Left lobe of liver (tissue), 2 donors: ENCODE data around the gene APC2. TPM values are rescaled to one million over a fixed set of nuclear protein-coding genes. Genes with fewer than 3 reads are reported as not detected.
A peak's percentile ranks its signal among the peaks of the same experiment; 100 is the strongest.
"Not testable (repeated sequence)": the region's sequence is repeated elsewhere in the genome, so short reads cannot be mapped to it uniquely, and the experiment has no call there.

ENCODE experiments used
- ATAC-seq: fragments of 200-7000 bp; cut with Tn5 transposase; one replicate; pipeline ENCODE4 v1.9.1; 2020; ENCODE audit warnings: mild to moderate bottlenecking, moderate library complexity
- DNase-seq: peaks from one replicate; pipeline ENCODE4 v3.0.0-alpha.2; 2020; ENCODE audit warnings: low spot score
- total RNA-seq: library from RNA; stranded (reverse); gene quantifications from one replicate; pipeline ENCODE4 v1.2.1, GENCODE V29; 2021
- donor health status: DM: no; HTN: no; CAD: no; lungs with moderate emphysema.
- donor health status: DM: no; HTN: yes; CAD: no.

APC2 gene
- total RNA-seq, 1 donor from 2014 or later: 0.13 TPM

DNA sequence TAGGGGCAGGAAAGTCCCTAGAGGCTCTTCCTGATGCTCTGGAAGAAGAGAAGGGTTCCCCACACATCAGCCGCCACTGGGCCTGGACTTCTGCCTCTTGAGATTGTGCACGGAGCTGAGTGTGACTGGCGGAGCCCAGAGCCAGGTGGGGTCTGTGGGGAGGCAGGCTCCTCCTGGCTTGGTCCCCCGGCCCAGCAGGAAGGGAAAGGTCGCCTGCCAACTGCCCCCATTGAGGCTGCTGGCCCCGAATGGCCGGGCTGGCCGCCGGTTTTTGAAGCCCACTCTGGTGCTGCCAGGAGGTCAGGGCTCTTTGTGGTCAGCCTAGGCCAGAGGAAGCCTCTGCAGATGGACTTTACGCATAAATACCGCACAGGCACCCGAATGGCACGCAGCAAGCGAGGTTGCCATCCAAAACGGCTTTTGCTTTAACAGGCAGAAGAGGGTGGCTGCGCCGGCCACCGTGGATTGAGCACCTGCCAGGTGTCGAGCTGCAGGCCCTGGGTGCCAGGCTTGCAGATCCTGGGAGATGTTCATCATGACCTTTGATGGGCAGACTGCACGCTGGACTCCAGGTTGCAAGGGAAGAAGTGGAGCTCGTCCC lies 37.5 kb upstream of the APC2 start:
- ATAC-seq: peak; percentile 2
- no peak for DNase-seq

DNA sequence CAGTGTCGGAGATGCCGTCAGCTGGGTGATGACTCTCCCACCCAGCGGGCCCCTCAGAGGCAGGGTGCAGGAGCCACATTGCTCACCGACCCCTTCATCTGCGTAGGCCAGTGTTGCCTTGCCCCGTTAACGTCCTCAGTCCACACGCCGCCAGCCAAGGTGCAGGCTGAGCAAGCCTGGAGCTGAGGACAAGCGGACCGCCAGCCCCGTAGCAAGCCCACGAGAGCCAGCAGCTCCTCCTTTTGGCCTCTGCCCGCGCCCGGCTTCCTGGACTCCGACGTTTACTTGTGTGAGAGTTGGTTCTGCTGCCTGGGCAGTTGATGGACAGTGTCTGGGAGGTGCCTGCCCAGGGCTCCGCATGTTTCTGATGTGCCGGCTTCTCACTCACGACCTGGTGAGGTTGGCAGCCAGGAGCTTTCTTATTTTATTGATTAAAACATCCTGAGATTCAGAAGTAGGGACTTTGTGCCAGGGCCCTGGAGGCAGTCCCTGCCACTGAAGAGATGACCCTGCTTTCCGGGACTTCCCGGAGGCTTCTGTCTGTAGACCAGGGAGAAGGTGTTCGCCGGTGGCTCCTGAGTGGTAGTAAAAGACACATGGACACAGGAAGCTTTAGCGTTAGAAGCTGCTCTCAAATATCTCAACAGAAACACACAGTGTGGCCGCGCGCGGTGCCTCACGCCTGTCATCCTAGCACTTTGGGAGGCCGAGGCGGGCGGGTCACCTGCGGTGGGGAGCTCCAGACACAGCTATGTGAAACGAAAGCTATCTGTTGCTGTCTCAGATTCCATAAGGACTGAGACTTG lies 36.7 kb upstream of the APC2 start:
- ATAC-seq (no peak), DNase-seq (no peak)

DNA sequence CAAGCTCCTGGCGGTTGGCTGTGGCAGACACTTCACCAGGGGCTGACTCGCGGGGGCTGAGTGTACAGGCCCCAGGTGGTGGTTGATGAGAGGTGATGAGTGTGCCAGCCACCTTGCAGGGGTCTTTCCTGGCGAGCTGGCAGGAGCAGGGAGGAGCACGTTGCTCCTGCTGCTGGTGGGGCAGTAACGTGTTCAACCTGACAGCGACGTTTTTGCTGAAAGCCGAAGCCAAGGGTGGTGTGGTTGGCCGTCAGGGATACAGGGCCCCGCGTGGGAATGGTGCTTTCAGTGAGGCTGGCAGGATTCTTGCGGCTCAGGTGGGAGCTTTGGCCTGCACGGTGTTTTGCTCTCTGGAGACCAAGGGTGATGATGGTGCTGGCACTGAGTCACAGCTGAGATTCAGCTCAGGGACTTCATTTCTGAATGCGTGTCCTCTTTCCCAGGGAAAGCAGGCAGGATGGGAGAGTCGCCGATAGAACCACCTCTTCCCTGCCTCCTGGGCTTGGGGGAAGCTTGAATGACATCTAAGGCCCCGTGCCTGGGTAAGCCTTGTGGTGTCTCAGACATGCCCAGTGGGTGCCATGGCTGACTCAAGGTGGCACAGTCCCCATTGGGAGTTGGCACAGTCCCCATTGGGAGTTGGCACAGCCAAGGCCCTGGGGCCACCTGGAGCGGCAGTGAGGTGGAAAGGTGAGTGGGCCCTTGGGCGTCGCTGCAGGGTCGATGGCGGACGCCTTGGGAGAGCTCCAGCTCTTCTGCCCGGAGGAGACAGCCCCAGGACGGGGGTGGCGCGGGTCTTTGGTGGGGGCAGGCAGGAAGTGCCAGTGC lies 33.7 kb upstream of the APC2 start:
- DNase-seq (no peak), ATAC-seq (no peak)

DNA sequence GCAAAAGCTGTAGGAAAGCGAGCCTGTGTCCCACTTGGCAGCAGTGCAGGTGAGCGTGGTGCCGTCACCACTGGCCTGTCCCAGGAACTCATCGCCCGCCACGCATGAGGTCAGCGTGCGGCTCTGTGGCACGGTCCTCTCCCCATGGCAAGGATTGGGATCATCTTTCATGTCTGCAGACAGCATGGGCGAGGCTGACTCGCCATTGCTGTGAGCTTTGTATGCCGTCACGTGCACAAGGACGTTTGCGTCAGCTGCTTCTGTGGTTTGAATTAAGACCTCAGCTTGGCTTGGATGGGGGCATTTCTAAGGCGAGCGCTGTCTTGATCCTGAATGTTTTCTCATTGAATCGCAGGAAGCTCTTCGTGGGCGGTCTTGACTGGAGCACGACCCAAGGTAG lies 32.8 kb upstream of the APC2 start:
- ATAC-seq: peak; percentile 46
- no peak for DNase-seq

DNA sequence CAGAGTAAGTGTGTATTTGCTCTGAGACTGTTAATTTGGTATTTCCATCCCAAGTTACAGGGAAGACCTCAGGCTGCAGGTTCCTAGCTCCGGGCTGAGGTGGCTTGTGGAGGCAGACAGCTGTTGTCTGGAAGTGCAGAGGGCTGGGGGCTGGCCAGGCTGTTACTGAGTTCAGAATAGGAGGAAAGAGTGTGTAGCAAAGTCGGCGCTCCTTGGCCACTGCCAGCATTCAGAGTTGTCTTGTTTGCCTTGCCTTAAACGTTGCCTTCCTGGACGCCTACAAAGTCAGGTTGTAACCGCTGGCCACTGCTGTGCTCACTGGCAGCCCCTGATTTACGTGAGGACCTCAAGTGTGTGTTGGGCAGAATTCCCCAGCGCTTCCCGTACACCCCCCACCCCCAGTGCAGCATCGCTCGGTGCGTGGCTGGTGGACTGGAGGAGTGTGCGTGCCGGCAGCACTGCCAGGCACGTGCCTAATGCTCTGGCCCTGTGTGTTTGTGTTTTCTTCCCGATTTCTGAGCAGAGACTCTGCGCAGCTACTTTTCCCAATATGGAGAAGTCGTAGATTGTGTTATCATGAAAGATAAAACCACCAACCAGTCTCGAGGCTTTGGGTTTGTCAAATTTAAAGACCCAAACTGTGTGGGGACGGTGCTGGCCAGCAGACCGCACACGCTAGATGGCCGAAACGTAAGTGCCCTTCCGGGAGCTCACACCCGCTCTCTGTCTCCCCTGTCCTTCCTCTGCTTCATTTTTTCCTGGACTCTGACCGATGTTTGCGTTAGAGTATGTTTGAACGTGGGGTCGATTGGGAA lies 32.0 kb upstream of the APC2 start:
- DNase-seq: no peak
- peak; percentile 26 for ATAC-seq

DNA sequence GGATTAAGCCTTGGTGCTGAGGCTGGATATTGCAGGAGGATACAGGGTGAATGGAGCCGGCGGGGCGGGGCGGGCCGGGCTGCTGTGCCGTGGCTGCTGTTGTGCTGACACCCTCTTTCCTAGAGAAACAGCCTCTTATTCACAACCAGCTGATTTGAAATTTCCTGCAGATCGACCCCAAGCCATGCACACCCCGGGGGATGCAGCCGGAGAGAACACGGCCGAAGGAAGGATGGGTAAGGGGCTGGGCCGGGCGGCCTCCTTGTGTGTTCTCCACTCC lies 31.5 kb upstream of the APC2 start:
- DNase-seq: no peak
- no peak for ATAC-seq

DNA sequence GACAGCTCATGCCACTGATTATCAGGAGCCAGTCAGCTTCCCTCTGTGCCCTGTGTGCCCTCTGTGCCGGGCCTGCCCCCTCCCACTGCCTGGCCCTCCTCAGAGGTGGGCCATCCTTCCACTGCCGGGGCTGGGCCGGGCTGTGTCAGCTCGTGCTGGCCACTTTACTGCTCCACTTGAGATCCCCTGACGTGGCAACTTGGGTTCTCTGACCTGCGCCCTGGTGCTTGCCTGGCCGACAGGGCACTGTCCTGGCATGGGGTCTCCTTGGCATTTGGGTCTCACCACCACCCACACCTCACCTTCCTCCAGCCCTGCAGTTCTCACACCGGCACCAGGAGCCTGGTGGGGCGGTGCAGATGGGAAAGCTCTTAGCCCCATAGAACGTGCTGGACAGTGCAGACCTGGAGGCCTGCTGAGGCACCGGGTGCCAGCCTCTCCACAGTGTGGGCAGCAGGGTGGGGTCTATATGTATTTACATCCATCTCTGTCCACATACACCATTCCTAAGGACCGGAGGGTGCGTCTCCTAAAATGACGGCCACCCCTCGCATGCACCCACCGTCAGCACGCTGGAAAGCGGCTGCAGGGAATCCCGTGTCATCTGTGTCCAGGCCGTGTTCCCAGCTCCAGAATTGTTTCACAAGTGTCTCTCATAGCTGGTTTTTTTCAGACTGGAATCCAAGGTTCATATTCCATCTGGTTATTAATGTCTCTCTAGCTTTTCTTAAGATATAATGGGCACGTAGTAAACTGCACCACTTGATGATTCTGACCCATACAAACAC lies 30.8 kb upstream of the APC2 start:
- no peak for DNase-seq

DNA sequence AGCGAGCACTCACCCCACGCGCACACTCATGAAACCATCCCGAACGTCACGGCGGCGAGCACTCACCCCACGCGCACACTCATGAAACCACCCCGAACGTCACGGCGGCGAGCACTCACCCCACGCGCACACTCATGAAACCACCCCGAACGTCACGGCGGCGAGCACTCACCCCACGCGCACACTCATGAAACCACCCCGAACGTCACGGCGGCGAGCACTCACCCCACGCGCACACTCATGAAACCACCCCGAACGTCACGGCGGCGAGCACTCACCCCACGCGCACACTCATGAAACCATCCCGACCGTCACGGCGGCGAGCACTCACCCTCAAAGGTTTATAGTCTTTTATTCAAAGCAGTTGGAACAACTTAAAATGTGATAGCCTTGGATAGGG lies 29.8 kb upstream of the APC2 start:
- not testable (repeated sequence) for DNase-seq, ATAC-seq

More for the DNA sequence above, 30.8 kb upstream of the APC2 start:
- no peak for ATAC-seq

DNA sequence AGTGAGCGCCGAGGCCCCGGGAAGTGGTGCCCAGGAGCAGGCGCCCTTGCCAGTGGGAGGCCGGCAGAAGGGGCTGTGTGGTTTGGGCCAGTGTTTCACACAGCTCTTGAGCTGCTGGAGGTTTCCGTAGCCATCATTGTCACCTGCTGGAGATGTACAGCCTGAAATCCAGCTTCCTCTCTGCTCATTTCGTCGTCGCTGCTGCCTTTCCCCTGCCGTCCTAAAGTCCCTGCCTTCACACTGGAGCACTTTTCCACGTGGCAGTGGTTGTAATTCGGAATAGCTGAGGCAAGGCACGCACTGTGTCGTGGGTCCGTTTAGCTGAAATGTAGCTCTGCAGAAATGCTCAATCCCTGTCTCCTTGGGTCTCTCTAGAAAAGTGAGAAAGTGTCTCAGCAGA lies 29.3 kb upstream of the APC2 start:
- ATAC-seq: no peak
- no peak for DNase-seq

DNA sequence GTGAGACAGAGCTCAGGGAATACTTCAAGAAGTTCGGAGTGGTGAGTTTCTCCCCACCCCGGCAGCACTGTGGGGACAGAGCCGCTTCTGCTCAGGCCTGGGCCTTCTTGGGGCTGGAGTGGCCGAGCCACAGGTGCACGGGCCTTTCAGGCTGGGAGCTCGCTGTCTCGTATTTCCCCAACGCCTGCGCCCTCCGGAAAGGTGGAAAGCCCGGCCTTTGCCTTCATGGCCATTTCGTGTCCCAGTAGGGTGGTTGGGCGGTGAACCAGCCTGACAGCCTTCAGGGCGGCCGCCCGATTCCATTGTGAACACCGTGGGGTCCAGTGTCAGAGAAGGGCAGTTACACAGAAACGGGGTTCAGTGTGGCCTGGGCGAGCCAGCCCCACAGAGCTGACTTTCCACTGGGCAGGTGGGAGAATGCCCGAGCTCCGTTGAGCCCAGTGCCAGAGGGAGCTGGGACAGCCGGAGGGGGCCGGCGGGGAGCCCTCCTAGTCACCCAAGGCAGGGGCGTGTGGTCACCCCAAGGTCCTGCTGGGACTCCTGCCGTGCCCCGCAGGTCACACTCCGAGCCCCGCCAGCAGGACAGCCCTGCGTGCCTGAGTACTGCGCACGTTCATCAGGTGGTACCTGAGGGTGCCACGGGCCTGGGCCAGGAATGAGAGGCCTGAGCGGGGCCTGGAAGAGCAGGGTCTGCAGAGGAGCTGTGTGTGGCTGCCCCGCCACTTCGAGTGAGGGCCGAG lies 28.5 kb upstream of the APC2 start:
- DNase-seq (no peak), ATAC-seq (no peak)

DNA sequence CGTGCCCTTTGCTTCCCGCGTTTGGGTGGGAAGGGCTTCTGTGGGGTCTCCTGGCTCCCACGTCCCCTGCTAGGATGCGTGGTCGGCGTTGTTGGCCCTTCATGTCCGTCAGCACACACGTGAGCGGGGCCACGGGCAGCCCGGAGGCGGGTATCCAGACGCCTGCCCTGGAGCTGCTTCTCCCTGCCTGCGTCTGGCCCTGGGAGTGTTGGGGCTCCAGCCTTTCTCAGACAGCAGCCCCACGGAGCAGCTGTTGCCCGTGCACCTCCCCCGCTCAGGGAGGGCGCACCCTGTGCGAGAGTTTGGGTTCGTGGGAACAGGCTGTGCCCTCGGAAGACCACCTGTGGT lies 28.0 kb upstream of the APC2 start:
- DNase-seq (no peak), ATAC-seq (no peak)

DNA sequence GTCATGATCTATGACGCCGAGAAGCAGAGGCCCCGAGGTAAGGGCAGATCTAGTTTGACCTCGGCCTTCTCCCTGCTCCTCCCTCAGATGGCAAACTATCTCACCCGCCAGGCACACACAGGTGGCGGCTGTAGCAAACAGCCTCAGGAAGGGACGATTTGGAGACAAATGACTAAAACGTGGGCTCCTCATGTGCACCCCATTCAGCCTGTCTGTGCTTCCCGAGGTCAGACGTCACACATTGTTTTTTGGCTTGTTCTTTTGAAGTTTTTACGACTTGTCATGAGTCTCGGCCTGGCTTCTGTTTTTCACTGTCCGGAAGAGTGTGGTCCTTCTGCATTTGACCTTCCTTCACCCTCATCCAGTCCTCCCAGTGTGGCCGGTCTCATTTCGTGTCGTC lies 27.6 kb upstream of the APC2 start:
- ATAC-seq (peak; percentile 23), DNase-seq (no peak)

DNA sequence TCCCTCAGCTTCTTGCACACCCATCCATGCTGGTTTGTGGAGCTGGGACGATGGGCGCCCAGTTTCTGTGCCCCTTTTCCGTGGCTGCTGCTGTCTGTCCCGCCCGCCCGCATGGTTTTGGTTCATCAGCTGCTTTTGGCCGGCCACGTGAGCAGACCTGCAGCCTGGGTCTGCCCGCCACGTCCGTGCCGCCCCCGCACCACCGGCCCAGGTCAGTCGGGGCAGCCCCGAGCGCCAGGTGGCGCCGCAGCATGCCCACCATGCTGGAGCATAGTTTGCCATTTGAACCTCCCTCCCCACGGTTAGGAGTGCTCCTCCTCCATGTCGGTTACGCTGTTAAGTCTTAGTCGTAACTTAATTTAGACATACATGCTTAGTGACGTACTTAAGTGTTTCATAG lies 27.0 kb upstream of the APC2 start:
- DNase-seq: no peak
- ATAC-seq: no peak

DNA sequence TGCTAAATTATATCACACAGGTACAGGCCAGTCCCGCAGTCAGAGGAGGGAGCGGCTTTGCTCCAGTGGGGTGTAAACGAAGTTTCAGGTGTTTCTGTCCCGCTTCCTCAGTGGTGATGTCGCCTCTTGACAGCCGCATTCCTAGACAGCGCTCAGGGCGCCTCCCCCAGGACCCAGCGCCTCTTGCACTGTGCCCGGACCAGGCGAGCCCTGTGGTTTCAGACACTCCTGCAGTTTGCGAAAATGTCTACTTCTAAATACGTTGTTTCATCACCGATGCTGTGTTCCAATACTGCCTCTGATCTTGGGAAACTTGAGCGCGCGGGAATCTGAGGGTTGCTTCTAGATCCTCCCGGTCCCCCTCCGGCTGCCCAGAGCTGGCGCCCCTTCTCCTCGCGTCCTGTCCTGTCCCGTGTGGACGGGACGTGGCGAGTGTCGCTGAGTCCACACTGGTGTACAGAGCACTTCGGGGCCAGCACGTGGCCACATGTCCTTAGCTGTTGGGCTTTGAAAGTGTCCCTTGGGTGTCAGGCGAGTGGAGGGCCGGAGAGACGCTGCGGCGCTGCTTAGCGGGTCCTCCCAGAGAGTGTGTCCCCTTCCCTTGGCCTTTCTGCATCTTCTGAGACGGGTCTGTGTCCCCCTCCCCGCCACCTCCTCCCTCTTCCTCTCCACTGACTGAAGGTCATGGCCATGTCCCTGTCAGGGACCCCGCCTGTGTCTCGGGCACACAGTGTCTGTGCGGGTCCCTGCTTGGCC lies 26.3 kb upstream of the APC2 start:
- no peak for DNase-seq
- ATAC-seq: peak; percentile 9

DNA sequence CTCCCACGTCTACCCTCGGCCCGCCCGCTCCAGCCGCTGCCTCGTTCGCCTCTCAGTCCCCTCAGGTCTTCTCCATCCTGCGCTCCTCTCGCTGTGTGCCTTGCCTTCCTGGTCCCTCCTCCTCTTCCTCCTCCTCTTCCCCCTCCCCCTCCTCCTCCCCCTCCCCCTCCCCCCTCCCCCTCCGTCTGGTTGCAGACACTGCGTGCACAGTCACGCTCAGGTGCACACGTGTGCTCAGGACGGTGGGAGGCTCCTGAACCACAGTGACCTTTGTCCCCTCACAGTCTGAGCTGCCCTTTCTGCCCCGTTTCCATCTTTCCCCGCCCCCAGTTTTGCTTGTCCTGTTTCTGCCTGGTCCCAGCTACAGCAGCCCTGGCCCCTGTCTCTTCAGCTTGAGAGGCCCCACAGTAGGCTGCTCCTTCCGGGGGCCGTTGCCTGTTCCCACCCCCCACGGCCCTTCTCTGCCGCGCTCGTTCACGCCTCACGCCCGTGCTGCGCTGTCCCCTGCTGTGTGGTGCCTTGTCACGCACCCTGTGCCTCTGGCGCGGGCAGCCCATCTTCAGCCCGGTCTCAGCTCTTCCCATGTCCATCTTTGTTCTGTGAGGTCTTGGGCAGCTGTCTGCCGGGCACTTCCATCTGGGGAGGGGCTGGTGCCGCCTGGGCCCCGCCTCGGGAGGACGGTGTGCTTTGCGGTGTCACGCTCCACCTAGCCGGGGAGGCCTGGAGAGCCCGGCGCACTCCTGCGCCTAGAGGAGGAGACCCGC lies 25.5 kb upstream of the APC2 start:
- peak; percentile 80 for DNase-seq
- ATAC-seq: peak; percentile 77

DNA sequence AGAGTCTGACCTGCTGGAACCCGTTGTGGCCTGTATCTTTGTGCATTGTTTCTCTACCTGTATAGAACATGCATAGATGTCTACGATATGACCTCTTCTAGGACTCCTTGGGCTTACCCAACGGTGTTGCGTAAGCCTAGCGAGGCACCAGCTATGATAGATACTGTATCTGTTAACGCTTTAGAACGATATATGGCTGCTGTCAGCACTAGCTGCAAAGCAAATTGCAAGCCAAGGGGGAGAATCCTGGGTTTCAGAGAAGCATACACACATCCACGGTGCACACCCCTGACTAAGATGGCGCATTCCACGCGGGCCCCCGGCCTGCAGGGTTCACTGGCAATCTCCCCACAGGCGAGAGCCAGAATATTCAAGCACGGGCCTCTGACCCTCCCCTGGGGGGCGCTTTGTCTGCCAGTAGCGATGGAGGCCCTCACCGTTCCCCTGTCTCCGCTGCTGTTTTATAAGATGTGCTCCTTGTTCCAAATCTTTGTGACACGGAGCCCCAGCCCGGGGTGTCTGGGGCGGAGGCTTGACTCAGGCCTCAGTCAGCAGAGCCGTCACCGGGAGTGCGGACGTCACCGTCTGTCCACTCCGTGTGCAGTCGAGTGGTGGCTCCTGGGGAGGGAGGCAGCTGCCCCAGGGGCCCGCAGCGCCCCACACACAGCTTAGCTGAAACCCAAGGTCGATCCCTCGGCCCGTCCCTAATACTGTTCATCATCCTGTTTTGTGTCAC lies 24.7 kb upstream of the APC2 start:
- no peak for ATAC-seq
- DNase-seq: no peak

DNA sequence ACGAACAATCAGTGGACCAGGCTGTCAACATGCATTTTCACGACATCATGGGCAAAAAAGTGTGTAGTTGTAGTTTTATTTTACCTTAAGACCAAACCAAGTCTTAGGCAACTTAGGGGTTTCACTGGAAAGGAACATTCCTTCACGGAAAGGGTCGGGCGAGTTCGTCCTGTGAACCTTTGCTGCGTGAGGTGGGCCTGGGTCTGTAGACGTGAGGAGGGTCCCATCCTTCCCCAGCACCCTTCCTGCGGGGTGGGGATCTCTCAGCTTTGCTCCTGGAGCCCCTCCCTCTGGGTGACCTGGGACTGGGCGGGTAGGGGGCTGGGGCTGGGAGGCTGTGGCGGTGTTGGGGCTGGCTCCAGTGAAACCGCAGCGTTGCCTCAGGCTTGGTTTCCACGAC lies 24.0 kb upstream of the APC2 start:
- ATAC-seq (no peak), DNase-seq (no peak)

DNA sequence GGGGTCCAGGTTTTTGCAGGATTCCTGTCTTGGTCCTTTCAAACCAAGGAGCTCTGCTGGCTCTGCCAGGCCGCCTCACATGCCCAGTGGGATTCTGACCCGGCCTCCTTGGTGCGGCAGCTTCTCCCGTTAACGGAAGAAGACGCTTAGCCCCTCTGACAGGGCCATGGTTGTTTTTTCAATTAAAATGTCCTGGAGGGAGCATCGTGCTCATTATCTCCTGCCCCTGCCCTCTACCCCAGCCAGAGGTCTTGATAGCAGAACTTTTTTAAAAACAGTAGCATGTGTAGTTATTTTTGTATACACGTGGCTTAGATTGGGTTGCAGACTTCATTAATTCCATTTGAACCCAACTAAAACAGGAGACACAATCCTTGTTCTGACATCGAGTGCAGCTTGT lies 23.2 kb upstream of the APC2 start:
- DNase-seq: no peak
- no peak for ATAC-seq
